HG03039 (cell line): ENCODE results near the gene NR2F1-AS1.
"Not testable (repeated sequence)": the region's sequence is repeated elsewhere in the genome, so short reads cannot be mapped to it uniquely, and the experiment has no call there.

Experiments
- ATAC-seq: cut with Tn5 transposase; IDR thresholded peaks from one replicate; pipeline ENCODE4 v1.9.1; 2021; ENCODE audit warnings: mild to moderate bottlenecking, moderate library complexity; ENCODE audit not compliant: unreplicated experiment

NR2F1-AS1 gene

DNA sequence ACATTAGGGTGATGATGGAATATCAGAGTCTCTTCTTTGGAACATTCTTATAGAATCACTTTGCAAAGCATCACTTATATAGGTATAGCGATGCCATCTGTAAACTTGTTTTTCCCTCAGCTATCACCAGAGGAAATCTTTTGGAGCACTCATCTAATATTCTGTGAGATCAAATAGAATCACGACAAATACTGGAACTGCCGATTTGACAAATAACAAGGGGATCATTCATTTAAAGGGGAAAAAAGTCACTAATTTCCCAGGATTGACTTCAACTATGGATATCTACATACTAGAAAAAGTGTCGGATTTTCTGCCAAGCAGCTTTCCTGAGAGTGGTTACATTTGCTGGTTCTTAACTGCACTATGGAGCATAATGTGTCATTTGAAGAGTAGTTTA lies 178.6 kb downstream of the NR2F1-AS1 start:
- no peak for ATAC-seq

DNA sequence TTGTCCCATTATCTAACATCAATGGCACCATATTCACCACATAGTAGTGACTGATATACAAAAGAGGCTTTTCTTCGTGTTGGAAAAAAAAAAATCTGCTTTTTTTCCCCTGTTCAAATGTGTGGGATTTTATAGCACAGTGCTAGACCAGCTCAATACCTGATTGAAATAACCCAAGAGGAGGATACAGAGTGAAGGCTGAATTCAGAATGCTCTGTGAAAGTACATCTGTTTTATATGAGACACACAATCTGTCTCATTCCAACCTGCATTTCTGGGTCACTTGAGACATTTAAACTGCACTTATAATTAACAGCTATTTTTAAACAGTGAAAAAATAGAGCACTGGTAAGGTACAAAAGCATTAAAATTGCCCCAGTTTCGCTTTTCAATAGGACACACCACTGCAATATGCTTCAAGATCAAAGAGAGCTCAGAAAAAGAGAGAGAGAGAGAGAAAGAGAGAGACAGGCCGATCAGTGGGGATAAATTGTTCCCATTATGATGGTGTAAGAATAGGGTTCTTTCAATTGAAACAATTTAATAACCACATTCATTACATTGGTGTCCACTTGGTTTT lies 179.3 kb downstream of the NR2F1-AS1 start:
- no peak for ATAC-seq

DNA sequence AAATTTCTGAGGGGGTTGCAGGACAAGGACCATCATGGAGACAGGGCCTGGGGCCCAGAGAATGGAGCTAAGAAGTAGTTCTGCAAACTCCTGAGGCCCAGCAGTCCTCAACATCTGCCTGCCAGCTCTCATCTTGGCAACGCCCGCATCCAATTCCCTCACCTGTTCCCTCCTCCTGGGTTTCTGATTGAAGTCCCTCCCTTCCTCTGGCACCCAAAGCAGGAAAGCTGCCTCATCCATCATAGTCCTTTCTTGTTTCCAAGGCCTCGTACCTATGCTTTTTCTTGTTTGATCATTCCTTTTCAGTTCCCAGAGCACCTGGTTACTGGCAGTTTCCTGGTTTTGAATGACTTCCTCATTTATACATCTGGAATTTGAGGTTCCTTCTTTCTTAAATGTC lies 181.3 kb downstream of the NR2F1-AS1 start:
- ATAC-seq = no peak

DNA sequence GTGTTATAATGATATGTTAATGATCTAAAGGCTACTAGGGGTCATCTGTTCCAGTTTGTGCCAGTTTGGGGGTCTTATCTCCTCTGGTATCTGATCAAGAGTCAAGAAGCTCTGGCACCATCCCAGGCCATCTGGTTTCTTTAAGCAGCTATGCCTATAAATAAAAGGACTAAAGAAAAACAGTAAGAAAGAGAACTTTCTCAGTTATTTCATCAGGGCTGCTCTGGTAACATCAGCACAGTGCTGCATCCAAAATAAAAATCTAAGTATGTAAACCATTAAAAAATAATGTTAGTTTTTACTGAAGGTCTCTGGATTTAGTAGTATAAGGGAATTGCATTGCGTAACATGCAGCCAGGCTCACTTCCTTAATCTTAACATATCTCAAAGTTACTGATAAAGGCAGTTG lies 185.0 kb downstream of the NR2F1-AS1 start:
- no peak for ATAC-seq

DNA sequence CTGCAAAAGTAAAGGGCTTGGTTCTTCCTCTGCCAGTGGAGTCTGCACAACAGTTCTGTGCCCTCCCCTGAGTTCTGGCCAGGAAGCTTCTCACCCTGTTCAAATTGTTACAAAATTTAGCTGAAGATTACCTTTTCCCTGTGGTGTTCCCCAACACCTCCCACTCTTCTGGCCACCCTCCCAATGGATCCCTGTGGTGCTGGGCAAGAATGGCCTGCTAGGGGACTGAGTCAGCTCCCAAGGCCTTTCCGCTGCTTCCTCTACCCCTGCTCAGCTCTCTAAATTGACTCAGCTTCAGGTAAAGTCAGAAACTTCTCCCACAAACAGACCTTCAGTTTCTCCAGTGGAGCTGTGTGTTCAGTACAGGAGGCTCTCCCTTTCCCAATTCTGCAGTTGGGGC lies 186.0 kb downstream of the NR2F1-AS1 start:
- no peak for ATAC-seq

DNA sequence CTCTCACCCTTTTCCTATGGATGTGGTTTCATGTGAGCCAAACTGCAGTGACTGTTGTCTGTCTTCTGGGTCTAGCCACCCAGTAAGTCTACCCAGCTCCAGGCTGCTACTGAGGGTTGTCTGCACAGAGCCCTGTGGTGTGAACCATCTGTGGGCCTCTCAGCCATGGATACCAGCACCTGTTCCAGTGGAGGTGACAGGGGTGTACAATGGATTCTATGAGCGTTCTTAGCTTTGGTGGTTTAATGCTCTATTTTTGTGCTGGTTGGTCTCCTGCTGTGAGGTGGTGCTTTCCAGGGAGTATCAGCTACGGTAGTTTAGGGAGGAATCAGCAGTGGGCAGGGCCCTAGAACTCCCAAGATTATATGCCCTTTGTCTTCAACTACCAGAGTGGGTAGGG lies 186.7 kb downstream of the NR2F1-AS1 start:
- no peak for ATAC-seq

DNA sequence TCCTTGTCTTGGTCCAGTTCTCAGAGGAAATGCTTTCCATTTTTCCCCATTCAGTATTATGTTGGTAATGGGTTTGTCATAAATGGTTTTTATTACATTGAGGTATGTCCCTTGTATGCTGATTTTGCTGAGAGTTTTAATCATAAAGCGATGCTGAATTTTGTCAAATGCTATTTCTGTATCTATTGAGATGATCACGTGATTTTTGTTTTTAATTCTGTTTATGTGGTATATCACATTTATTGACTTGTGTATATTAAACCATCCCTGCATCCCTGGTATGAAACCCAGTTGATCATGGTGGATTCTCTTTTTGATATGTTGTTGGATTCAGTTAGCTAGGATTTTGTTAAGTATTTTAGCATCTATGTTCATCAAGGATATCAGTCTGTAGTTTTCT lies 189.8 kb downstream of the NR2F1-AS1 start:
- ATAC-seq = not testable (repeated sequence)

DNA sequence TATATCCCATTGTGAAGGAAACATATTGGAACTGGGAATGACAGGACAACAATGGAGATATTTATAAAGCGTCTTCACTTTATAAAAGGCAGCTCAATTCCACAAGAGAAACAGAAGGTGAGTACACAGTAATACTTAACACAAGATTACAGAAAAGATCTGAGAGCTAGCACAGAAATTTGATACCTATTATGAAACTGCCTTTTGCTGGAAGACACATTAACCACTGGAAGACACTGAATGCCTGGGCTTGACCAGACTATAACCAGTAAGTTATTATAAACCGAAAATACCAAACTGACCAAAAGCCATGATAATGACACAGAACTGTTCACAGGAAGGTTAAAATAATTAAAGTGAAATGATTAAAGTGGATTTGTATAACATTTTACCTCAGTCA lies 195.4 kb downstream of the NR2F1-AS1 start:
- ATAC-seq = no peak

DNA sequence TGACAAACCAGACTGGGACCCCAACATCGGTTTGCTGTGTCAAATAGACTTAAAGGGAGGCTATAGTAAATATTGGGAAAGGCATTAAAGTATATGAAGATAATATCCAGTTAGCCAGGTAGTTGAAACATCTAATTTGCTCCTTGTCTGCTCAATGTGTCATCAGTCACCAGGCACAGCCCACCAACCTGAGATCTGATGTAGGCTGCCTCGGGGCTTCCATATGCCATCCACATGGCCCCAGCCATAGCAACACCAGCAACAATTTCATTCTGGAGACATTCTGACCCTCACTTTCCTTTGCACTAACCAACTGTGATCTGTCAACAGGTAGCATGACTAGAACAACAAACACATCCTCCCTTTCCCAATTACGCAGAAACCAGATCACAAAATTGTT lies 196.0 kb downstream of the NR2F1-AS1 start:
- ATAC-seq = no peak

DNA sequence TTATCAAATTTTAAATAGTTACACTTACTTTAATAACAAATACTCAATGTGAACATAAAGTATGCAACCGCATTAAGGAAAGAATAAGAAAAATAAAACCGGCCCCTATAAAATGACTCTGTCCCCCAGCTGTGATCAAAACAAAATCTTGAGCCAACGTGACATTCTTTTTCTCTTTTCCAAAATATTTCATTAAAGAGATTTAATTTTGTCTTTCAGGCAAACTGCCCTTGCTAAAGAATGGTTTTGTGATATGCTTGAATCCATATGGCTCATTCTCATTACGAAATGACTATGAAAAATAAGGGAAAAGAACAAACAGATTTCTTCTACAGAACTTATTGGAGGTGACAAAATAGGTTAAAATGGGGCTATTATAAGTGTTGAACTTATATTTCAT lies 197.0 kb downstream of the NR2F1-AS1 start:
- ATAC-seq = no peak

DNA sequence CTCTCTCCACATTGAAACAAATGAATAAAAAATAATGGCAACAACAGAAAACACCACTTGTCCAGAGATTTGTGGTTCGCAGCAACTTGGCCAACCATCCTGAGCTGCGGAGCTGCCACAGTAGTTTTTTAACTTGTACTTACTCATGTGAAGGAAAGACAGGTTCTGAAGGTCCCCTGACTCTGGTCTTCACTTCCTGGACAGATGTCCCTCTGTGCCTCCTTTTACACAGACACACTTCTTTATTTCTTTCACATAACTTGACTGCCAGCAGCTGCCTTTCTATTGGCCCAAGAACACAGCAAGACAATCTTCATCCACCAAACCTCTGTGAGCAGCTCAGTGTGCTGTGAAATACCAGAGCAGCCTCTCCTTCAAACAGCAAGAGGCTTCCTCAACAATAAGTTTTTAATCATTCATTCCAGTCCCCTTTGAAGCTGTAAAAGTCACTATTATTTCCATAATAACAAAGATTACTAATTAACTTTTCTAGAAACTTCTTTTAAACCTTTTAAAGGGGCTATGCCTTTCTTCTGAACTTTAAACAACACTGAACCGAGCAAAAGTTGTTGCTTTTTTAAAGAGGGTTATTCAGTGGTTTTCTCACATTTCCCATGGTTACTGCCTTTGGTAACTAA lies 198.7 kb downstream of the NR2F1-AS1 start:
- no peak for ATAC-seq

DNA sequence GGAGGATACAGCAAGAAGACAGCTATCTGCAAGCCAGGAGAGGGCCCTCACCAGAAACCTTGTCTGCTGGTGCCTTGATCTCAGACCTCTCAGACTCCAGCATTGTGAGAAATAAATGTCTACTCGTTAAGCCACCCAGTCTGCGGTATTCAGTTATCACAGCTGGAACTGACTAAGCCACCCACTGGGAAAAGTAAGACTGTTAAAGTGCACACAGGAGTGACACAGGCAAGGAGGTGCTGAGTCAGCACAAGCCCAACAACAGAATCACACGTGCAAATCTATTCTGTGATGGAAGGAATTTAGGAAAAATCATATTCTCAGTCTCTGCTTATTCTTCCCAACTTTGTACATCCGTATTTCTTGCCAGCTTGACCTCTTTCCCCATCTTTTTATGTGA lies 200.0 kb downstream of the NR2F1-AS1 start:
- no peak for ATAC-seq

DNA sequence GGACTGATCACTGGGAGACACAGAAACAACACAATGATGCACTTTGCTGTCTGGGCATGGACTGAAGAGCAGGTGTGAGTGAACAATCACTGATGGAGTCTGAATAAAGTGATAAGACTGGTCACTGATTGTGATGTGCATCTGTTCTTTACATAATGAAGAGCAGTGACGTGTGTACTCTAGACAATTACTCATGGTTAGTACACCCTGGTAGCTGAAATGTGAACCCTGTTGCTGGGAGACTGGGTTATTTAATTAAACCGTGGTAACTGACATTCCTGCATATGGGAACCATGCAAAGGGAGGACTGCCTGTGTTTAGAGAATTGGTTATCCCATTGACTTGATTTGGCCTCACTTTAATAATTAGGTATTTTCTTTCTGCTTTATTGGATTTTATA lies 202.9 kb downstream of the NR2F1-AS1 start:
- no peak for ATAC-seq

DNA sequence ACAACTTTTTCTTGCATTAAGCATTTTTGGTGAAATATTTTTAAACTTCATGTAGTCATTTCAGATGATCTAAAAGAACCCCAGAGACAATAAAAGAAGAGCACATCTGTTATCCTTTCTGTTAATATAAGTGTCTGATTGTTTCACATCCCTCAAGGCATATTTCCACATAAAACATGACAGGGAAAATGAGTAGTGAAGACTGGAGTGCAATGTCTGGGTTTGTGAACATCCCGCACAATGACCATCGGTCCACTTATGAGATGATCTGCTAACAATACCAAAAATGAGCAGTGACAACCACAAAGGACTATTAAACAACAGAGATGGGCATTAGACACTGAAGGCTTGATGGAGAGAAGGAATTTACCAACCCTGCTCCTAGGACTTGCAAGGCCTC lies 209.1 kb downstream of the NR2F1-AS1 start:
- no peak for ATAC-seq

DNA sequence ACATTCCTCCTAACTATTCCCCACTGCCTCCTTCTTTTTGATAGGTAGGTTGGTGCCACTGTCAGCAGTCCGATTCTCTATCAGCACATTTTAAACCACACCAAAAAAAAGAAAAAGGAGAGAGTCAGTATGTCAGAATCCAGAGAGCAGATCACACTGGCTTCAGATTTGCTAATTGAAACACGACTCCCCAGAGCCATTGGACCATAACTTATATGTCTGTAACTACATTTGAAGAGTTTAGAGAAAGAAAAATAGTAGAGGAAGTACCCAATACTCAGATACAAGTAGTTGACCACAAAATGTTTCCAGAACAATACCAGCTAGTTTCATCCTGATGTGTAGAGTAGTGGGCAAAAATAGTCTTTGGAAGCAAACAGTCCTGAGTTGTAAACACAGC lies 216.6 kb downstream of the NR2F1-AS1 start:
- no peak for ATAC-seq

DNA sequence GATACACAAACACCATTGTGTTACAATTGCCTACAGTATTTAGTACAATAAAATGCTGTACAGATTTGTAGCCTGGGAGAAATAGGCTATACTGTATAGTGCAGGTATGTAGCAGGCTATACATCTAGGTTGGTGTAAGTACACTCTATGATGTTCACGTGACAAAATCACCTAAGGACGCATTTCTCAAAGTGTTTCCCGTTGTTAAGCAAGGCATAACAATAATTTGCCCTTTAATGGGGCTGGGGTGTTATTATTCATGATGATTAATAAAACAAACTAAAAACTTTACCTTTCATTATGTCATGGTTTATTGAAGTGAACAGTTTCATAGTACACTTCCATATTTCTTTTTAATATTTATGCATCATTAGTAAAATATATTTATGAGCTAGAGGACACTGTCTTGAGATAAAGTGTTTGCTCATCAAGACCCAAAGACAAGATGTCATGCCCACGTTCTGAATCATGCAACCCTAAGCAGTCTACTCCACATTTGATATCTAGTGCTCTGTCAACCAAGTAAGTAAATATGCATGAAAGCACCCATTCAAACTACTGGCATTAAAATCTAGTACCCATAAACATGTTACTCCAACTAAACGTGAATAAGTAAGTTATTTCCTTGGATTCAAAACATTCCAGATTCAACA lies 220.5 kb downstream of the NR2F1-AS1 start:
- ATAC-seq = no peak

DNA sequence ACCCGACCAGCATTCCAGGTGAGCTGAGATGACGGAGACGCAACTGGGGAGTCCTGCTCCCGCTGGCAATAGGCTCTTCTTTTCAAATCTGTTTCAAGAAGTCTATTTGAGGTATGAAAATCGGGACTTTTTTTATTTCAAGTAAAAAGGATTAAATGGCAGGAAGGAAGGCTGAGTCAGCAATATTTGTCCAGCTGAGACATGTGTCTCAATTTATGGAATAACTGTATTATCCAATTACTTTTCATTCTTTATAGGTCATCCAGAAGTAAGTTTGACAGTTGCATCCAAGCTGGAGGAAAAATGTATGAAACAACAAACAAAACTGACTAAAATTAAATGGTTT lies 221.1 kb downstream of the NR2F1-AS1 start:
- ATAC-seq = no peak
